ENCODE results near the gene GUCD1.
"Not testable (repeated sequence)": the region's sequence is repeated elsewhere in the genome, so short reads cannot be mapped to it uniquely, and the experiment has no call there.

GUCD1 gene

DNA sequence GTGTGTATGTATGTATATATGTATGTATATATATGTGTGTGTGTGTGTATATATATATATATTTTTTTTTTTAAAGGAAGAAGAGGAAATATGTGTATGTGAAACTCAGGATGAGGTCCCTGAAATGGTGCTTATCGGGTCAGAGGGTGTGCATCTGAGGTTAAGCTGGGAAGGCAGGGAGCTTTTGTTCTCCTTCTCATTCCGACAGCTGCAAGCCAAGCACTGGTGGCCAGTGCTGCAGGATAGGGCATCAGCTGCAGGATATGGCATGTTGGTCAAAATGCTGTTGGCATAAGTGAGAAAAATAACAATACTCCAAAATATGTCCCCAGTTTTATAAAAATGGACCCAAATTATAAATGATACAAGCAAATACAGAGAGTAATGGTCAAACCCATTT is 8.3 kb upstream of the GUCD1 start:
- DNase-seq, result no peak

DNA sequence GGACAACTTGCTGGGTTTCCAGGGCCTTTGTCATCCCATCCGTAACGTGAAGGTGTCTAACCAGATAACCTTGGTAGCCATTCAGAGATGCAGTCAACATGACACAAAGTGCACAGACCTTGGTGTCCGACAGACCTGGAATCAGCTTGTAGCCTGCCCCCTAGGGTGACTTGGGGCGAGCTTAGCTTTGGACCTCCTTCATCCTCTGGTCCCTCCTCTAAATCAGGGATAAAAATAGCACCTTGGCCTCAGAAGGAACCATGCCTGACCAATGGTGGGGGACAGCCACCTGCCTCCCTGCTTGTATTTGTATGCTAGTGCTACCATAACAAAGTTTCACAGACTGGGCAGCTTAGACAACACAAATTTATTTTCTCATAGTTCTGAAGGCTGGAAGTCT is 4.5 kb upstream of the GUCD1 start:
- DNase-seq, result no peak

GRCh38 chr22:24555165-24556039 is 464 bp upstream of the GUCD1 start, which contains the start of gene SNRPD3:
TSS of gene SNRPD3 (plus strand) at chr22:24555999. CDS start at chr22:24557675, 1,676 bp downstream.
- peak; percentile 99 to 100 for DNase-seq

GRCh38 chr22:24553597-24554312 is 1.2 kb downstream of the GUCD1 start:
- peak in 1 of 2 donors; percentile 1 for DNase-seq

DNA sequence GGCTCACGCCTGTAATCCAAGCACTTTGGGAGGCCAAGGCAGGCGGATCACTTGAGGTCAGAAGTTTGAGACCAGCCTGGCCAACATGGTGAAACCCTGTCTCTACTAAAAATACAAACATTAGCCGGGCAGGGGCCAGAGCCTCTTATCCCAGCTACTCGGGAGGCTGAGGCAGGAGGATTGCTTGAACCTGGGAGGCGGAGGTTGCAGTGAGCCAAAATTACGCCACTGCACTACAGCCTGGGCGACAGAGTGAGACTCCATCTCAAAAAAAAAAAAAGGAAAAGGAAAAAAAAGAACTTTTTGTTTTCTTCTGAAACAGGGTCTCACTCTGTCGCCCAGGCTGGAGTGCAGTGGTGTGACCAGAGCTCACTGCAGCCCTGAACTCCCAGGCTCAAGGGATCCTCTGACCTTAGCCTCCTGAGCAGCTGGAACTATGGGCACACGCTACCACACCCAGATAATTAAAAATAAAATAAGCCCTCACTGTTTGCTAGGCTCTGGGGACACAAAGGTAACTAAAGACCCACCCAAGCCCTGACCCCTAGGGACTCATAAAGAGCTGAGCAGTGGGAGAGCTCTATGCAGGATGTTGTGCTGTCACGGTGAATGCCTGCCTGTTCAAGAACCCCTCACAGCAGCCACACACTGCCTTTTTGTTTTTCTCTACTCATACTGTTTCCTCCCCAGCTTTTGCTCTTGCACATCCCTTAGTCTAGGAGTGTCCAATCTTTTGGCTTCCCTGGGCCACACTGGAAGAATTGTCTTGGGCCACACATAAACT is 2.2 kb downstream of the GUCD1 start:
- DNase-seq, result peak in 1 of 2 donors; percentile 27

DNA sequence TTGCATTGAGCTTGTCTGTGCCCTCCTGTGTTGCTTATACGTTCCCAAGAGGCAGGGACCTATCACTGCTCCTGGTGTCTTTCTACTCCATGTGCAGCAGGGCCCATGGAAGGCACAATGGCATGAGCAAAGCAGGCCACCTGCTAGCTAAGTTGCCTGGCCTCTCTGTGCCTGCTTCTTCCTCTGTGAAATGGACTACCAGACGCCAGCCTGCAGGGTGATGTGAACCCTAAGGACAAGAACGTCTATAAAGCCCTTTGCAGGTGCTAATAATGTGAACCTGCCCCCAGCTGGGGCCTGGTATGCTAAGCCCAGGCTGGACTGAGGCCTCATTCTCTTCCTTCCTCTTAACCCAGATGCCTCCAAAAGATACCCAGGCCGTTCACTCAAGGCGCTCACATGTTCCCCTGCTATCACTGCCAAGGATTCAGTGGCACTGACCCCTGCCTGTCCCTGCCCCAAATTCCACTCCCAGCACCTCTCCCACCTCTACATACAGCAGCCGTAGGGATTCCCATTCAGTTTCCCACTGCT is 4.0 kb downstream of the GUCD1 start:
- DNase-seq, result no peak

- peak in 1 of 2 donors; percentile 35 for DNase-seq
Measured at GRCh38 chr22:24550028-24550901, 4.7 kb downstream of the GUCD1 start.

- DNase-seq, result no peak
Measured at GRCh38 chr22:24548812-24549211, 6.1 kb downstream of the GUCD1 start.

GRCh38 chr22:24543679-24544243 is 11.2 kb downstream of the GUCD1 start:
- no peak for DNase-seq

- DNase-seq, result no peak
Measured at GRCh38 chr22:24543185-24543601, 11.7 kb downstream of the GUCD1 start.

DNA sequence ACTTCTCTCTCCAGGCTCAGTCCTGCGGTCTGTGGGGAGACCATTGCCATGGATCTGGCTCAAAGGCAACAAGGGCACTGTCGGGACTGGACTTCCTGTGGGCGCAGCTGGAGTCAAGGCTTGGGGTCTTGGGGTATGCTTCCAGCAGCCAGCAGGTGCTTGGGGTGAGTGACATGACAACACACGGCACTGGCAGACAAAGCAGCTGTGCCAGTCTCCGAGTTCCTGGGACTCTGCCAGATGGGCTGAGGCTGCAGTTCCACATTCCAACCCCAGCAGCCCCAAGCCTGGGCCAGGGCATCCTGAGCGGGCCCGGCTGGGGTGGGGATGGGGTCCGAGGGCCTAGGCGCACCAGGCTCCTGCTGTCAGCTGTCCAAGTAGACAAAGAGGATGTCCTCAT is 12.3 kb downstream of the GUCD1 start:
- DNase-seq, result no peak

DNA sequence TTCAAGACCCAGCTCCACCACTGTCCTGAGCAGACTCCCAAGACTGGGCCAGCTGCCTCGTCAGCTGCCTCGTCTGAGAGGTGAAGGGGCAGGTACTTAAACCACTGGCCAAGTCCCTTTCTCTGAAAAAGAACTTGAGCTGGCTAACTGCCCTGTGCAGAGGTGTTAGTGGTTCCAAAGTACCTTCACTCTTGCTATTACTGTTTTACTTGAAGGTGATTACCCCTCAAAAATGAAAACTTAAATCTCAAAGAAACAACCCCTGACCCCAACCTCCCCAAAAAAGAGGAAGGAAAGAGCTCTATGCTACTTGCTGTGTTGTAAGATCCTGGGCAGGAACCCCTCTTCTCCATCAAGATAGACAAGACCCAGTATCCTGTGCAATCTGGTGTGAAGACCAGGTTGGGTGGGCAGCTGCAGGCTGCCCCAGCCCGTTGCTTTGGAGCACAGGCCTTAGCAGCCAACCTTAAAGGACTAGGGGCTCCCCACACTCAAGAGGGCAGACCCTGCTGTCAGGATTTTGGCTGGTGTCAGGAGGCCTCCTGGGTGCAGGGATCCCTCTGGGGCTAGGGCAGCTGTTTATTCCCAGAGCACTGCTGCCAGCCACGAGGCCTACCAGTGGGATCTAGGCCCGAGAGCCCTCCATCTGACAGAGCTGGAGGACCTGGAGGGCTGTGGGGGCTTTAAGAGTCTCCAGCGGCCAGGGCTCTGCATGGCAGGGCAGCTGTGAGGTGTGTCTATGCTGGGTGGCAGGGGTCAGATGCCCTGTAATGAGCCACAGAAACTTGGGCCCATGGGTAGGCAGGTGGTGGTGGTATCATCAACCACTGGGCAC is 13.0 kb downstream of the GUCD1 start:
- no peak for DNase-seq

- no peak for DNase-seq
Measured at GRCh38 chr22:24540470-24540869, 14.5 kb downstream of the GUCD1 start.

- DNase-seq, result no peak
Measured at GRCh38 chr22:24536089-24536488, 18.8 kb downstream of the GUCD1 start.

- no peak for DNase-seq
Measured at GRCh38 chr22:24535348-24535747, 19.6 kb downstream of the GUCD1 start.

GRCh38 chr22:24532075-24532474 is 22.9 kb downstream of the GUCD1 start:
- no peak for DNase-seq

DNA sequence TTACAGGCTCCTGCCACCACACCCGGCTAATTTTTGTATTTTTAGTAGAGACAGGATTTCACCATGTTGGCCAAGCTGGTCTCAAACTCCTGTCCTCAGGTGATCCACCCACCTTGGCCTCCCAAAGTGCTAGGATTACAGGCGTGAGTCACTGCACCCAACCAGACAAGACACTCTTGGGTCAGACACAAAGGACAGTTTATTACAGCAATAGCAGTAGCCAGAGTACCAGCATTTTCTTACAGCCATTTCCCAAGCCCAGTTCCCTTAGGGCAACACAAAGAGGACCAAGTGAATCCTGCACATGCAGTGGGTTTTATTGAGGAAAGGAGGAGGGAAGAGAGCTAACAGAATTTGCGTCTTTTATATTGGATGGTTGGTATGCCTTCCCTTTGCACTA is 24.0 kb downstream of the GUCD1 start:
- DNase-seq, result not testable (repeated sequence)

GRCh38 chr22:24529898-24530297 is 25.0 kb downstream of the GUCD1 start:
- DNase-seq, result no peak

- DNase-seq, result no peak
Measured at GRCh38 chr22:24526191-24526590, 28.7 kb downstream of the GUCD1 start.

DNA sequence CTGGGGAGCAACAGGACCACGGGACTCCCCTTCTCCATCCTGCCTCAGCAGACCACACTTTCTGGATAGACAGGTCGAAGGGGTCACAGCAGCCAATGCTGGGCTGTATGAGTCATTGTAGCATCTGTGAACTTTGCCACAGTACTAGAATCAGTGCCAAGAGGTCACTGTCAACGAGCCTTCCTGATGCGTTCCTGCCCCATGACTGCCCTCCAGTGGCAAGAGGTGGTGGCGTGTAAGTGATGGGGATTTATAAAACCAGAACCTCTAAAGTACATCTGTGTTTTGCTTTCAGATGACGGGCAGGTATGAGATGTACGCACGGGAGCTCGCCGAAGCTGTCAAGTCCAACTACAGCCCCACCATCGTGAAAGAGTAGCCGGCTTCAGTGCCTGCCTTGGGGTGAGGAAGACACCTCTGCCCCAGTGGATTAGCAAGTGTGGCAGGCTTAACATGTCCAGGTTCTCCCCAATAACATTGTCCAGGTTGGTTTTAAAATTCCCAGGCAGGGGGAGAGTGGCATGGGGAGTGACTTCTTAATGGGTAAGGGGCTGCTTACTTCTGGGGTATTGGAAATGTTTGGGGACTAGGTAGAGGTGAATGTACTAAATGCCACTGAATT is 29.4 kb downstream of the GUCD1 start:
- peak; percentile 80 to 81 for DNase-seq
